HG03025 (cell line): ENCODE results near the gene NELFCD.
A peak's percentile ranks its signal among the peaks of the same experiment; 100 is the strongest.
"Not testable (repeated sequence)": the region's sequence is repeated elsewhere in the genome, so short reads cannot be mapped to it uniquely, and the experiment has no call there.

ENCODE experiments used
- ATAC-seq: cut with Tn5 transposase; IDR thresholded peaks from one replicate; pipeline ENCODE4 v1.9.1; 2021; ENCODE audit warnings: mild to moderate bottlenecking, moderate library complexity; ENCODE audit not compliant: unreplicated experiment, low FRiP score

The NELFCD gene

GRCh38 chr20:59007665-59008511 is 26.8 kb downstream of the NELFCD start:
- ATAC-seq = peak; percentile 33

DNA sequence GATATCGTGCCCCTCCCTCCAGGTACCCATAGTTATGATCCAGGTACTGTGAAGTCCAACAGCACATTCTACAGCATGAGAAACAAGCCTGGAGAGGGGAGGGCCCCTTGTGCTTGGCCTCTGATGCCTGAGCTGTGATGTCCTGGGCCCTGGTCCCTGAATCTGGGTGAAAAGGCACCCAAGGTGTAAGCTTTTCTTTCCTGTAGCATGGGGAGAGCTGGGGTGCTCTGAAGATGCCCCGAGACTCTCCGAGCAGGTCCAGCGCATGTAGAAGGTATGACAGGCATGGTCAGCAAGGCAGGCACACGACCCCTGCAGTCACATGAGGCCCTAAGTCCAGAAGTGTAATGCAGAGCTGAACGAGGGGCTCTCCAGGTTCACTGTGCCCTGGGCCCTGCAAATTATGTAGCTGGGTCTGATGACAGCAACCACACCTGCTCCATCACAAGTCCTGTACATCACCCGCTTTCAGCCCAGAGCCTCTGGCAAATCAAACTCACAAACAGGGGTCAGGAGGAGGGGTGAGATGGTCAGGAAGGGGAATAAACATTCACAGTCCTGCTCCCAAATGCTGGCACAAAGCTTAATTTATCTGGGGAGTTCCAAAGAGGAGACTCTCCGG is 27.8 kb downstream of the NELFCD start:
- no peak for ATAC-seq

DNA sequence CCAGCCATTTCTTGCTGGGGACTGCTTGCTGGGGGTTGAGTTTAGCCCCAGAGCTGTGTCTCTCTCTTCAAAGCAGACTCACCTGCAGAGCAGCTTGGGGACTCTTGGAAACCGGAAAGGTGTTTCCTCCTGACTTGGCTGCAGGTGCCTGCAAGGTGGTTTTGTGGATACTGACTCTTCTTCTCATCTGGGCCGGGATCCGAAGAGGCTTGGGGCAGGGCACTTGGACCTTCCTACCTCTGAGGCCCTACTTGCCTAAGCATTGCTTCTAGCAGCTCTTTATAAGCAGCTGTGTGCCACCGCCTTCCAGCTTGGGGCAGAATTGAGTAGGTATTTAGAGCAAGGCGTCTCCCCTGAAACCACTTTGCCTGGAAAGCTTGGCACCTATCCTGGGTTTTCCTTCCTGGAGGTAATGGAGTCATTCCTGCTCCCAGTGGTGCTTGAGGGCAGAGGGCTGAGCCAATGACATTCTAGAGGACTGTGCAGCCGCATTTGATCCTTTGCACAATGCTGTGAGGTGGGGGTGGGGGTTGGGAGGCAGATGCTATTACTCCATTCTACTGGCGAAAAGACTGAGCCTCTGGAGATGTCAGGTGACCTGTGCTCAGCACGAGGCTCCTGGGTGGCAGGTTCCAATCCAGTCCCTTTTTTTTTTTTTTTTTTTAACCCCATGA is 29.4 kb downstream of the NELFCD start:
- no peak for ATAC-seq

DNA sequence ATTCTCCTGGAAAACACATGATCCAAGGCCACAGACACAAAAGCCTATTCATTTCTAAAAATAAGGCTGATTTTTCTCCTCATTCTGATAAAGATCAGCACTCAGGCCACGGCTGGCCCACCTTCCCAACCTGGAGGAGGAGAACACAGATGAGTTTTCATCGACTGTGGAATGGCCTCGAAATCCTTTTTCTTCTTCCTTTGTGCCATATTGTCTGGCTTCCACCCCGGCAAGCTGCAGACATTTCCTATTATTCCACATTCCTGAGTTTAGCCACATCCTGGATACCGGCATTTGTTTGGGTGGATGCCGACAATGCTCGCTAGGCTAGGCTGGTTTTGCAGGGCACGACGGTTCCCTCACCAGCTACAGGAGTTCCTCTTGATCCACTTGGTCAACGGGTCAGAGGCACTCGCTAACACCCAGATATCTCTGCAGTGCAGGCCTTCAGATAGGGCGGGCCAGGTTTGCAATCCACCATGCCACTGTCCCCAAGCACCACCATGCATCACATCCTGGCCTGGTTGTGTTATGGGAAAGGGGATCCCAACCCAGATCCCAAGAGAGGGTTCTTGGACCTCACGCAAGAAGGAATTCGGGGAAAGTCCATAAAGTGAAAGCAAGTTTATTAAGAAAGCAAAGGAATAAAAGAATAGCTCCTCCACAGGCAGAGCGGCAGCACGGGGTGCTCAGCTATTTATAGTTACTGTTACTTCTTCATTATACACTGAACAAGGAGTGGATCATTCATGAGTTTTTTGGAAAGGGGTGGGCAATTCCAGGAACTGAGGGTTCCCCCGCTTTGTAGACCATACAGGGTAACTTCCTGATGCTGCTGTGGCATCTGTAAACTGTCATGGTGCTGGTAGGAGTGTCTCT is 30.2 kb downstream of the NELFCD start:
- no peak for ATAC-seq

GRCh38 chr20:59011874-59012157 is 30.8 kb downstream of the NELFCD start:
- ATAC-seq = not testable (repeated sequence)

GRCh38 chr20:59013031-59013951 is 32.2 kb downstream of the NELFCD start:
- ATAC-seq = no peak

DNA sequence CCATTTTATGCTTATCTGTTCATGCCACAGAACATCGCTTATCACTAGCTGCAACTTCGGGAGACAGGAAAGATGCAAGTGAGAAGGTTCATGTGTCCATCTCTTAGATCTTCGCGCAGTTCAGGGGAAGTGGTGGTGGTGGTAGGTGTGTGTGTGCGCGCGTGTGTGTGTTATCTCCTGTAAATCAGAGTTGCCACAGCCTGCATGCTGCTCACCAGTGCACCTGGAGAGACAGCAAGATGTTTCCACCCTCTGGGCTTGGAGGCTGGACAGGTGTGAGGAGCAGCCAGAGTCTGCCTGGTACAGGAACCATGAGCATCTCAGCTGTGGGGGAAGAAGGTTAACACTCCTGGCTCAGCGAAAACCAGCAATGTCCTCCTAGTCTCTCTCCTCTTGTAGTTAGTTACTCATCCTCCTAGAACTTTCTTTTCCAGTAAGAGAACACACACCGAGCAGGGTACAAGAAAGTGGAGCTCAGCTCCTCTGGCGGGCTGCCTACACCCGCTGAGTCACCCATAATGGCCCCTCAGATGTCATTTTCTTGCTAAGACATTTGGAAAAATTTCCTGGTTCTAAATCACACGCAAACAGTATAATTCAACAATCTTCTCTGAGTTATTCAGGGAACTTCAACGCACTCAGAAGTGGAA is 33.0 kb downstream of the NELFCD start:
- ATAC-seq = no peak

DNA sequence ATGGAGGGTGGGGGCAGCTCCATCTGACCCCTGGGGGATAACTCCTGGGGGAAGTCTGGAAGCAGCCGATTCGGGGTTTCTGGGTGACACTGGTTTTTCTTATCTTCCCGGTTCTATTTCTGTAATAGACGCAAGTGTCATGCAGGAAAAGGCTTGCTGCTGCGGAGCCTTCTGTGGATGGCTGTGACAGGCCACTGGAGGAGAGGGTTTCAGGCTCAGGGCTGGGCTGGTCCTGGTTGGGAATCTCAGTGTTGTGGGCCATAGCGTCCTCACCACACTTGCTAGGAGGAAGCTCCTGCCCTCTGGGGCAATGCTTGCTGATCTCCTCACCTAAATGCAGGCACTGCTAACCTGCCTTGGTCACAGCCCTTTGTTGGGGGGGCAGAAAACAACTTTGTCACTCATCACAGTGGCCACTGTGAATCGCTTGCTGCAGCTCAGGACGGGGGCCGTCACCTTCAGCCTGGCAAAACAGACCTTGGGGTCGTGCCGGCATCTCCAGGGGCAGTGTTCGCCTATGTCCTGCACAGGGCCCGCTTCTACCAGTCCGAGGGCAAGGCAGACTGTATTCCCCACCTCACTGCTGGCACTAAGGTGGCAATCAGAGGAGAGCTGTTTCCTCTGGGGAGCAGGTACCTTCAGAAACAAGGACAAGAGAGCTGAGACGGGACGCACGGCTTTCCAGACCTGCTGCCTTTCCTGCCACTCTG is 33.8 kb downstream of the NELFCD start:
- ATAC-seq = no peak

- ATAC-seq = no peak
These were observed 34.4 kb downstream of the NELFCD start for GRCh38 chr20:59015411-59015810.

DNA sequence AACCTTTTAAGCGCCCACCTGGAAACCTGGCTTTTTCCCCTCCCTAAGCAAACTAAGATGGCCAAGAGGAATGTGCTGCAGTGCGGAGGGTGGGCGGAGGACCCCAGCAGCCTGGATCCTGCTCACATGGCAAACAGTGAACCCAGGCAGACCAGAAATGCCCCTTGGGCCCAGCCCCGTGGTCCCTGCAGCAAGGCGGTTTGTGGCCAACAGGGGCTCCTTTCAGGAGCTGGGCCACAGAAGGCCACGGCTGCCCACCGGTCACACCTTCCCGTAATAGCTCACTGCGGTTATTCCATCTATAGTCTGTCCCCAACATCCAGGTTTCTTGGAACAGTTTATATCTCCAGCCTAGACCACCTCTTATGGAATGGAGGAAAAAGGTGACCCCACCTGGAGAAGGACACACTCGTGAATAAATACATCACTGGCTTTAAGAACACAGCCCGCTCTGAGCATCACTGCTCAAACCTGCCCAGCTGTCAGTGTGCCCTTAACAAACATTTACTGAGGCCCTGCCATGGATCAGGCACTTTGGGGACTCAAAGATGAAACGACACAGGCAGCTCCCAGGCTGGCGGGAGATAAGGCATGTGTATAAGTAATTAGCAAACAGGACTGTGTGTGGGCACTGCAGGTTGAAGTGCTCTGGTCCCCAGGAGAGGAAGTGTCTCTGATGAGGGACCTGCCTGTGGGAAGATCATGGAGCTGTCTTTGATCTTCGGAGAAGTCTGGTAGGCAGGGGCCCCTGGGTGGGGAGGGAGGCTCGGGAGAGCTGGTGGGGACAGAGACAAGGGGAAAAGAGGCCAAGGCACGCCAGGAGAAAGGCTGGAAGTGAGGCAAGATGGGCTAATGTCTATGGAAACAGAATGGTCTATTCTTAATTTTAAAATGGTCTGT is 35.0 kb downstream of the NELFCD start:
- no peak for ATAC-seq

GRCh38 chr20:59016795-59017492 is 35.9 kb downstream of the NELFCD start:
- no peak for ATAC-seq

DNA sequence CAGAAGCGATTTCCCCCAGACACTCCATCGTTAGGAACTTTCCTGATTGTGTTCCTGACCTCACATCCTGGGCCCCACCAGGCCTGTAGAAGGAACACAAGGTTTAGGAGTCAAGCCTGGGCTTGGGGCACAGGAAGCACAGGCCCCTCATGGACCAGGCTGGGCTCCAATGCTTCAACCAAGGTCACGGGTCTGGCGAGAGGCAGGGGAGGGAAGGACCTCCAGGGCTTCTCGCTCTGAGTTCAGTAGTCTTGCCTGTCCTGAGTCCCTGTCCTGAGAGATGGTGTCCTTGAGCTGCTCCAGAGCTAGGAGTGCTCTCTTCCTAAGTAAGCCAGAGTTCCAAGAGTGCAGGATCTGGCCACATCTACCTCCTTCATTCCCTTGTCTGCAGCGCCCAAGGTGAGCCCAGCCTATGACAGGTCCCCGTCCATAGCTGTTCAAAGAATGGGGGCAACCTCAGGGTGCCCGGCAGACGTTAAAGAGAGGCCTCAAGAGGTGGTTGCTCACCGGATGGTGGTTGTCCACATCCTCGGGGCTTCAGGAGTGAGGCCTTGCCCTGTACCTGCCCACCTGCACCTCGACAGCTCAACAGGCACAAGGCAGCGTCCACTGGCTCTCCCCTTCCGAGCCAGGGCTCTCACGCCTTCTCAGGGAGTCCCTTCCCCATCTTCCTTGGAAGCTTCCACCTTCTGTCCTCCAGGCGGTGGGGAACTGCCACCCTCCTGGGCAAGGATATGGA is 36.6 kb downstream of the NELFCD start:
- ATAC-seq = no peak

GRCh38 chr20:59018817-59019216 is 37.8 kb downstream of the NELFCD start:
- no peak for ATAC-seq

DNA sequence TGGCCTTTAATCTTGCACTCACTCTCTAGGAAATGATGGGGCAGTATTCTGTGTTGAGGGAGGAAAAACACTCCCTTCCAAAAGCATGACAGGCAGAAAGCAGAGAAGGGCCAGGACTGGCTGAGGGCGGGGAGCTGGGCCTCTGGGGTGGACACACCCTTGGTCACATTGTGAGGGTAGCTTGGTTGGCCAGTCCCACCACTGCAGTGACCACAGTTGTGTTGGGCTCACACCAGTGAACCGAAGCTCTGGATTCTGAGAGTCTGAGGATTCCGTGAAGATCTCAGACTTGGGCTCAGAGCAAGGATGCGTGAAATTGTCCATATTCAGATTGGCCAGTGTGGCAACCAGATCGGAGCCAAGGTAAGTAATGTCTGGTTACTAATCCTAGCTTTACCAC is 38.2 kb downstream of the NELFCD start, which contains the start of gene TUBB1:
Gene TUBB1, plus strand, starts transcription at position 213 of the 400 bp plus-strand sequence. Its CDS starts 94 bp downstream, at position 307.
- no peak for ATAC-seq

DNA sequence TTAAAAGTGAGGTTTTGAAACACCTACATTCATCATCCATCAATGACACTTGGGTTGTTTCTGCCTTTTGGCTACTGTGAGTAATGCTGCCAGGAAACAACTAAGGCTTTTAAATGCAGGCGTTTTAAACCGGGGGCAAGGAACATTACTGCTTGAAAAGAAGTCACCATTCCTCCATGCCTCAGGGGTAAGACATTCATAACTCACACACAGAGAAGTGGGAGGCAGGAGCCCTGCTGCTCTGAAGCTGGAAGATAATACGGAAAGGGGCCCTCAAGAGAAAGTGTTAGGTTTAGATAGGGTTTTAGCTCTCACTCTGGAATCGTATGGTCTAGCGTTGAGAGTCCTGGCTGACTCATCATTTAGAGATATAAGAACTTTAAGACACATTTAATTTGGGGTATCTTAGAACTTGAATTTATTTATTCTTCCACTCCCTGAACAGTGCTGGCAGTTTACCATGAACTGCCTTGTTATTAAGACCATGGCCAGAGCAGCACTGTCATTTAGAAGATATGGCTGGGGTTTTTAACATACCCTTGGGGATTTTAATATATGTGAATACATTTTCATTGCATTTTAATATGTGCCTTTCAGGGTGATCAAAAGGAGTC is 40.0 kb downstream of the NELFCD start:
- ATAC-seq = no peak

GRCh38 chr20:59022754-59023153 is 41.7 kb downstream of the NELFCD start:
- no peak for ATAC-seq
